SK-N-SH (cell line): ENCODE results near the gene MGA. TPM values are rescaled to one million over a fixed set of nuclear protein-coding genes. Genes with fewer than 3 reads are reported as not detected.
A peak's percentile ranks its signal among the peaks of the same experiment; 100 is the strongest.

Experiments used
- CTCF ChIA-PET: fragments of 300-600, 350-600 bp; formaldehyde crosslinking; extraction: SDS; loops from one replicate; lab custom pipeline; 2021; lab: Yijun Ruan, JAX
- POLR2A ChIA-PET: fragments of 350-600 bp; sonication (Branson Sonifier 250); formaldehyde crosslinking; extraction: SDS; loops from one replicate; lab custom pipeline; 2020; ENCODE audit warnings: antibody characterized with exemption, inconsistent platforms; lab: Yijun Ruan, JAX
- DNase-seq: peaks from one replicate; pipeline ENCODE4 v3.0.0; 2012
- H2AFZ ChIP-seq: fragments of 200-600 bp; sonication (generic); 2 replicates; pipeline ENCODE4 v1.8.1; 2016; ENCODE audit warnings: antibody characterized with exemption, mild to moderate bottlenecking, low read depth
- H3F3A ChIP-seq: fragments of 200-600 bp; sonication (generic); replicated peaks from 2 replicates; pipeline ENCODE3; 2016; ENCODE audit warnings: antibody characterized with exemption, mild to moderate bottlenecking; ENCODE audit not compliant: insufficient read depth
- H3K27ac ChIP-seq, 2 experiments: fragments of 200-500 bp in 1 of 2; fragments of 200-600 bp in 1 of 2; sonication (Bioruptor generic) in 1 of 2; sonication (generic), shearing (Covaris generic) in 1 of 2; 2 replicates each; pipeline versions ENCODE4 v1.5.1 to v1.6.1; 2014 to 2016; ENCODE audit warnings: low read depth in 2 of 2, inconsistent platforms in 1 of 2, low read length in 1 of 2, mild to moderate bottlenecking in 1 of 2, mixed read lengths in 1 of 2
- H3K27me3 ChIP-seq: fragments of 200-600 bp; sonication (generic), shearing (Covaris generic); 2 replicates; pipeline ENCODE4 v1.6.1; 2016; ENCODE audit warnings: mixed run types; ENCODE audit not compliant: insufficient read depth
- H3K36me3 ChIP-seq, 2 experiments: fragments of 200-500 bp in 1 of 2; fragments of 200-600 bp in 1 of 2; sonication (Bioruptor generic) in 1 of 2; sonication (generic) in 1 of 2; replicated peaks in 1 of 2; 2 replicates each; pipeline versions ENCODE3 to v1.5.1; 2014 to 2016; ENCODE audit warnings: low read length in 1 of 2, mild to moderate bottlenecking in 1 of 2; ENCODE audit not compliant: insufficient read depth in 2 of 2, control insufficient read depth in 1 of 2
- H3K4me1 ChIP-seq, 2 experiments: fragments of 200-500 bp in 1 of 2; fragments of 200-600 bp in 1 of 2; sonication (Bioruptor generic) in 1 of 2; sonication (generic), shearing (Covaris generic) in 1 of 2; 2 replicates each; pipeline versions ENCODE4 v1.5.1 to v1.6.1; 2014 to 2016; ENCODE audit warnings: low read depth in 1 of 2, low read length in 1 of 2, mixed run types in 1 of 2; ENCODE audit not compliant: insufficient read depth in 2 of 2, control insufficient read depth in 1 of 2
- H3K4me2 ChIP-seq: fragments of 200-600 bp; sonication (generic), shearing (Covaris generic); 2 replicates; pipeline ENCODE4 v1.6.1; 2017; ENCODE audit warnings: mixed run types
- H3K4me3 ChIP-seq, 2 experiments: fragments of 200-500 bp in 1 of 2; fragments of 200-600 bp in 1 of 2; sonication (Bioruptor generic) in 1 of 2; sonication (generic), shearing (Covaris generic) in 1 of 2; 2 replicates each; pipeline versions ENCODE4 v1.5.1 to v1.8.1; 2014 to 2016; ENCODE audit warnings: low read depth in 2 of 2, inconsistent platforms in 1 of 2, low read length in 1 of 2, mild to moderate bottlenecking in 1 of 2, mixed read lengths in 1 of 2, moderate library complexity in 1 of 2
- H3K79me2 ChIP-seq: fragments of 200-600 bp; sonication (generic); 2 replicates; pipeline ENCODE4 v1.8.1; 2017; ENCODE audit warnings: mild to moderate bottlenecking; ENCODE audit not compliant: insufficient read depth
- H3K9ac ChIP-seq: fragments of 200-600 bp; sonication (generic); 2 replicates; pipeline ENCODE4 v1.6.1; 2017; ENCODE audit warnings: mixed run types
- H3K9me2 ChIP-seq: fragments of 200-600 bp; sonication (generic); 2 replicates; pipeline ENCODE4 v1.6.1; 2017; ENCODE audit warnings: mixed run types
- H3K9me3 ChIP-seq: fragments of 200-600 bp; sonication (generic); 2 replicates; pipeline ENCODE4 v1.6.1; 2017; ENCODE audit warnings: mixed run types, mild to moderate bottlenecking, moderate library complexity
- H4K20me1 ChIP-seq: fragments of 200-600 bp; sonication (generic); 2 replicates; pipeline ENCODE4 v1.6.1; 2017; ENCODE audit warnings: mild to moderate bottlenecking, mixed run types; ENCODE audit not compliant: insufficient read depth
- CHD2 ChIP-seq: fragments of 150-350 bp; IDR thresholded peaks from 2 replicates; pipeline ENCODE4 v1.6.1; 2018; ENCODE audit warnings: low read length; ENCODE audit not compliant: partially characterized antibody
- EP300 ChIP-seq, 2 experiments: IDR thresholded peaks; 2 replicates each; pipeline versions ENCODE4 v1.4.0 to v1.6.1; 2012; ENCODE audit warnings: borderline replicate concordance in 1 of 2, low read depth in 1 of 2, low read length in 1 of 2
- EZH2phosphoT487 ChIP-seq: fragments of 200-600 bp; sonication (generic); IDR thresholded peaks from 2 replicates; pipeline ENCODE4 v1.6.1; 2017; ENCODE audit warnings: low read depth, mixed run types, mild to moderate bottlenecking, antibody characterized with exemption, moderate library complexity, borderline replicate concordance
- FOSL2 ChIP-seq: IDR thresholded peaks from 2 replicates; pipeline ENCODE4 v1.4.0; 2012; ENCODE audit warnings: low read depth, mild to moderate bottlenecking, moderate library complexity, borderline replicate concordance
- FOXJ3 ChIP-seq: sonication (generic); formaldehyde crosslinking; IDR thresholded peaks from 2 replicates; pipeline ENCODE4 v1.5.1; 2020; ENCODE audit warnings: mild to moderate bottlenecking, missing genetic modification reagents
- FOXM1 ChIP-seq: IDR thresholded peaks from 2 replicates; pipeline ENCODE4 v1.4.0; 2012; ENCODE audit warnings: low read depth, mild to moderate bottlenecking
- GATA2 ChIP-seq: sonication (generic); formaldehyde crosslinking; IDR thresholded peaks from 2 replicates; pipeline ENCODE4 v1.5.0; 2020; ENCODE audit warnings: mild to moderate bottlenecking, missing genetic modification reagents
- JUND ChIP-seq: IDR thresholded peaks from 2 replicates; pipeline ENCODE4 v1.4.0; 2012
- MEF2A ChIP-seq: IDR thresholded peaks from 2 replicates; pipeline ENCODE4 v1.4.0; 2012; ENCODE audit warnings: low read depth, borderline replicate concordance
- NFIC ChIP-seq: IDR thresholded peaks from 2 replicates; pipeline ENCODE4 v1.4.0; 2012; ENCODE audit warnings: borderline replicate concordance
- NRF1 ChIP-seq: IDR thresholded peaks from 2 replicates; pipeline ENCODE4 v1.6.1; 2012; ENCODE audit warnings: low read depth, mild to moderate bottlenecking, low read length
- RAD21 ChIP-seq: IDR thresholded peaks from 2 replicates; pipeline ENCODE4 v1.6.1; 2012; ENCODE audit warnings: mild to moderate bottlenecking, low read length
- RCOR1 ChIP-seq: fragments of 150-350 bp; IDR thresholded peaks from 2 replicates; pipeline ENCODE4 v1.6.1; 2017; ENCODE audit warnings: antibody characterized with exemption, low read length
- RFX5 ChIP-seq: IDR thresholded peaks from 2 replicates; pipeline ENCODE4 v1.6.1; 2012; ENCODE audit warnings: mild to moderate bottlenecking, improper control_type of control experiment, low read length
- SIN3A ChIP-seq: IDR thresholded peaks from 2 replicates; pipeline ENCODE4 v1.6.1; 2012; ENCODE audit warnings: low read depth, mild to moderate bottlenecking, low read length, moderate library complexity, borderline replicate concordance
- SMC3 ChIP-seq: IDR thresholded peaks from 2 replicates; pipeline ENCODE4 v1.6.1; 2012; ENCODE audit warnings: low read depth, low read length, improper control_type of control experiment
- TAF1 ChIP-seq: IDR thresholded peaks from 2 replicates; pipeline ENCODE4 v1.6.1; 2012; ENCODE audit warnings: low read depth, mild to moderate bottlenecking, low read length, moderate library complexity, borderline replicate concordance
- TCF12 ChIP-seq: IDR thresholded peaks from 2 replicates; pipeline ENCODE4 v1.4.0; 2012
- TEAD4 ChIP-seq: IDR thresholded peaks from 2 replicates; pipeline ENCODE4 v1.4.0; 2012; ENCODE audit warnings: mild to moderate bottlenecking, borderline replicate concordance; ENCODE audit not compliant: insufficient read depth
- USF1 ChIP-seq: IDR thresholded peaks from 2 replicates; pipeline ENCODE4 v1.4.0; 2012; ENCODE audit warnings: low read depth, borderline replicate concordance
- USF2 ChIP-seq: fragments of 150-350 bp; IDR thresholded peaks from 2 replicates; pipeline ENCODE4 v1.6.1; 2017; ENCODE audit warnings: antibody characterized with exemption, low read length, low read depth, borderline replicate concordance
- WGBS: methylation state at CpG from one replicate; pipeline ENCODE4 v1.1.6; 2017; ENCODE audit warnings: low lambda C conversion rate; 5-methylcytosine and 5-hydroxymethylcytosine counted together
- polyA plus RNA-seq, 3 experiments: library from polyadenylated mRNA; depleted of rRNA; stranded (reverse); fragments of >200 nt; gene quantifications; 2 replicates each; pipeline ENCODE4 v1.2.3, GENCODE V29; 2012
- TF ChIP-seq, protein P1 (sequence below): IDR thresholded peaks from 2 replicates; pipeline ENCODE4 v1.4.0; 2012; ENCODE audit warnings: low read depth, borderline replicate concordance
- TF ChIP-seq, protein P2 (sequence below): fragments of 150-350 bp; IDR thresholded peaks from 2 replicates; pipeline ENCODE4 v1.6.1; 2016; ENCODE audit warnings: mild to moderate bottlenecking, low read depth, low read length
- TF ChIP-seq, protein P3 (sequence below): IDR thresholded peaks from 2 replicates; pipeline ENCODE4 v1.4.0; 2012; ENCODE audit warnings: low read depth
- TF ChIP-seq, protein P4 (sequence below): fragments of 200-600 bp; sonication (generic); IDR thresholded peaks from 2 replicates; pipeline ENCODE4 v1.6.1; 2017; ENCODE audit warnings: antibody characterized with exemption, mild to moderate bottlenecking, moderate library complexity

The MGA gene
- polyA plus RNA-seq, 1 of the 3 experiments (the other 2 are of a cell fraction), result 2.3 TPM

DNA sequence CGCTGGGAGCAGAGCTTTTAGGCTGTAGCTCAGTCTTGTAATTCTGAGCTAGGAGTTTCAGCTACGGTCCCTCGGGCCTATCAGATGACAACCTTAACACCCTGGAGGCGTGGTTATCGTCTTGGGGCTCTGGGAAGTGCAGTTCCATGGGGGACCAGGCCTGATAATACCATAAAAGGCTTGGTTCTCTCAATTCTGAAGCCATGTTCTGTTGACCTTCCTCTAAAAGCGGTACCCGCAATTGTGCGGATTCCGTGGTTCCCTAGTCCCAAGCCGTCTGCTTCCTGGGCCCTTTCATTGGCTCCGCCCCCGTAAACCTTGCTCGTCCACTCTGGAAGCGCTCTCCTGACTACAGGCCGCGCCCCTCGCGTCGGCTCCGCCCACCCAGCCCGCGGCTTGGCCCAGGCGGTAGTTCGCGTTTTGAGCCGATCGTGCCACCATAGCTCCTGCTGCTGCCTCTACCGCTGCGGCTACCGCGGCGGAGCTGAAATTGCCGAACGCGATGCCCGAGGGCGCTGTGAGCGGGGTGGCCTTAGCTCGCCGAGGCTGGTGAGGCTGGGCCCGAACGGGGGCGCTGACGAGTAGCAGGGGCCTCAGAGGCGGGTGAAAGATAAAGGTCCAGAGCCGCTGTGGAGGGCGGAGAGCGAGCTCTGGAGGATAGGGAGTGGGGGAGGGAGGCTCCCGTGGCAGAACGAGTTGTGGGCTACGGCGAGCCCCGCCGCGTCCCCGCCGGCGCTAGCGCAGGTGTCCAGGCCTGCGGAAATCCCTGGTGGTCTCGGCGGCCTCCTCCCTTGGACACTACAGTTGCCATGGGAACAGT is 114.1 kb downstream of the MGA start, which contains the start of gene MAPKBP1:
Gene MAPKBP1 (plus strand): TSS at position 423 of the 820 bp plus-strand sequence. CDS start 792 bp downstream, outside the sequence.
- ChIA-PET CTCF (interaction anchor here (0.6 to 6.9 kb wide), 25 partner anchors 9 to 611 kb away, joined by 3 to 114 read pairs (median 5); no protein-coding TSS in a partner anchor), POLR2A (interaction anchor here (0.9 to 2.5 kb wide), 6 partner anchors 14 to 216 kb away, joined by 3 to 13 read pairs (median 4); no protein-coding TSS in a partner anchor)
- peak; percentile 94 for DNase-seq
- Histone ChIP-seq H3F3A (peaks cover 28% of the 10 kb centered on the region), H3K9ac (peak within 1 kb of the TSS; percentile 79), H2AFZ (peak within 1 kb of the TSS; percentile 87; the same call in 1 of the 2 replicates), H3K9me2 (no peaks in the 10 kb centered on the region), H3K4me2 (peak within 1 kb of the TSS; percentile 97), H3K36me3 (peaks cover 0 to 16% of the 10 kb centered on the region in 2 experiments), H3K4me3 (peak within 1 kb of the TSS; percentile 76 to 88), H3K27me3 (no peaks in the 10 kb centered on the region), H3K79me2 (peaks cover 45% of the 10 kb centered on the region), H3K4me1 (peaks cover 23 to 29% of the 10 kb centered on the region in 2 experiments), H4K20me1 (no peaks in the 10 kb centered on the region), H3K9me3 (no peaks in the 10 kb centered on the region), H3K27ac (peak within 1 kb of the TSS; percentile 87 to 89)
- 0% methylated on average over 36 of the region's 62 CpGs for WGBS
- TF ChIP-seq RAD21 (peak; percentile 56), TAF1 (peak; percentile 72), NRF1 (0 out of 2 replicates have a peak, but pooled peaks have one; percentile 7), RCOR1 (peak; percentile 31; the same call in 1 of the 2 replicates), EP300 (IDR thresholded peaks at IDR 0.05; ENCODE audit: borderline replicate concordance in 1 of 2, low read depth in 1 of 2, low read length in 1 of 2) (peak; percentile 15 to 48; a peak in 2 of 4 replicates), JUND (no peak; the same call in 1 of the 2 replicates), GATA2 (CRISPR knock-in tag) (peak; percentile 65; the same call in 1 of the 2 replicates), MEF2A (no peak), FOXJ3 (CRISPR knock-in tag) (peak; percentile 69; the same call in 1 of the 2 replicates), USF2 (no peak), CHD2 (peak; percentile 56), FOXM1 (no peak), TEAD4 (no peak), USF1 (no peak), SMC3 (peak; percentile 61), SIN3A (peak; percentile 90; the same call in 1 of the 2 replicates), NFIC (peak; percentile 26; the same call in 1 of the 2 replicates), RFX5 (0 out of 2 replicates have a peak, but pooled peaks have one; percentile 44), TCF12 (peak; percentile 52; the same call in 1 of the 2 replicates), EZH2phosphoT487 (no peak), FOSL2 (no peak)
- TF ChIP-seq, protein P1, sequence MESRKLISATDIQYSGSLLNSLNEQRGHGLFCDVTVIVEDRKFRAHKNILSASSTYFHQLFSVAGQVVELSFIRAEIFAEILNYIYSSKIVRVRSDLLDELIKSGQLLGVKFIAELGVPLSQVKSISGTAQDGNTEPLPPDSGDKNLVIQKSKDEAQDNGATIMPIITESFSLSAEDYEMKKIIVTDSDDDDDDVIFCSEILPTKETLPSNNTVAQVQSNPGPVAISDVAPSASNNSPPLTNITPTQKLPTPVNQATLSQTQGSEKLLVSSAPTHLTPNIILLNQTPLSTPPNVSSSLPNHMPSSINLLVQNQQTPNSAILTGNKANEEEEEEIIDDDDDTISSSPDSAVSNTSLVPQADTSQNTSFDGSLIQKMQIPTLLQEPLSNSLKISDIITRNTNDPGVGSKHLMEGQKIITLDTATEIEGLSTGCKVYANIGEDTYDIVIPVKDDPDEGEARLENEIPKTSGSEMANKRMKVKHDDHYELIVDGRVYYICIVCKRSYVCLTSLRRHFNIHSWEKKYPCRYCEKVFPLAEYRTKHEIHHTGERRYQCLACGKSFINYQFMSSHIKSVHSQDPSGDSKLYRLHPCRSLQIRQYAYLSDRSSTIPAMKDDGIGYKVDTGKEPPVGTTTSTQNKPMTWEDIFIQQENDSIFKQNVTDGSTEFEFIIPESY, result no peak
- TF ChIP-seq, protein P2, sequence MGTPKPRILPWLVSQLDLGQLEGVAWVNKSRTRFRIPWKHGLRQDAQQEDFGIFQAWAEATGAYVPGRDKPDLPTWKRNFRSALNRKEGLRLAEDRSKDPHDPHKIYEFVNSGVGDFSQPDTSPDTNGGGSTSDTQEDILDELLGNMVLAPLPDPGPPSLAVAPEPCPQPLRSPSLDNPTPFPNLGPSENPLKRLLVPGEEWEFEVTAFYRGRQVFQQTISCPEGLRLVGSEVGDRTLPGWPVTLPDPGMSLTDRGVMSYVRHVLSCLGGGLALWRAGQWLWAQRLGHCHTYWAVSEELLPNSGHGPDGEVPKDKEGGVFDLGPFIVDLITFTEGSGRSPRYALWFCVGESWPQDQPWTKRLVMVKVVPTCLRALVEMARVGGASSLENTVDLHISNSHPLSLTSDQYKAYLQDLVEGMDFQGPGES, result no peak
- TF ChIP-seq, protein P3, sequence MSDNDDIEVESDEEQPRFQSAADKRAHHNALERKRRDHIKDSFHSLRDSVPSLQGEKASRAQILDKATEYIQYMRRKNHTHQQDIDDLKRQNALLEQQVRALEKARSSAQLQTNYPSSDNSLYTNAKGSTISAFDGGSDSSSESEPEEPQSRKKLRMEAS, result peak; percentile 92
- TF ChIP-seq, protein P4, sequence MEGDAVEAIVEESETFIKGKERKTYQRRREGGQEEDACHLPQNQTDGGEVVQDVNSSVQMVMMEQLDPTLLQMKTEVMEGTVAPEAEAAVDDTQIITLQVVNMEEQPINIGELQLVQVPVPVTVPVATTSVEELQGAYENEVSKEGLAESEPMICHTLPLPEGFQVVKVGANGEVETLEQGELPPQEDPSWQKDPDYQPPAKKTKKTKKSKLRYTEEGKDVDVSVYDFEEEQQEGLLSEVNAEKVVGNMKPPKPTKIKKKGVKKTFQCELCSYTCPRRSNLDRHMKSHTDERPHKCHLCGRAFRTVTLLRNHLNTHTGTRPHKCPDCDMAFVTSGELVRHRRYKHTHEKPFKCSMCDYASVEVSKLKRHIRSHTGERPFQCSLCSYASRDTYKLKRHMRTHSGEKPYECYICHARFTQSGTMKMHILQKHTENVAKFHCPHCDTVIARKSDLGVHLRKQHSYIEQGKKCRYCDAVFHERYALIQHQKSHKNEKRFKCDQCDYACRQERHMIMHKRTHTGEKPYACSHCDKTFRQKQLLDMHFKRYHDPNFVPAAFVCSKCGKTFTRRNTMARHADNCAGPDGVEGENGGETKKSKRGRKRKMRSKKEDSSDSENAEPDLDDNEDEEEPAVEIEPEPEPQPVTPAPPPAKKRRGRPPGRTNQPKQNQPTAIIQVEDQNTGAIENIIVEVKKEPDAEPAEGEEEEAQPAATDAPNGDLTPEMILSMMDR, result peak; percentile 75
